HepG2 (cell line): ENCODE results near the gene SLC5A6.

ENCODE experiments used
- ARHGAP35 ChIP-seq: sonication (generic); formaldehyde crosslinking; IDR thresholded peaks from 2 replicates; pipeline ENCODE4 v1.9.0; 2022; ENCODE audit warnings: mild to moderate bottlenecking, inconsistent platforms, moderate library complexity, missing genetic modification reagents, borderline replicate concordance
- FOXK1 ChIP-seq: sonication (generic); formaldehyde crosslinking; IDR thresholded peaks from 2 replicates; pipeline ENCODE4 v1.4.0; 2020; ENCODE audit warnings: low read depth, missing genetic modification reagents, borderline replicate concordance
- PAXIP1 ChIP-seq: sonication (generic); formaldehyde crosslinking; conservative IDR thresholded peaks from 2 replicates; pipeline ENCODE4 v1.4.0; 2020; ENCODE audit warnings: mild to moderate bottlenecking, missing genetic modification reagents, moderate library complexity
- RXRB ChIP-seq: IDR thresholded peaks from 2 replicates; pipeline ENCODE4 v1.6.1; 2016; ENCODE audit warnings: borderline replicate concordance, missing genetic modification reagents, missing compliant biosample characterization
- TCF7 ChIP-seq: sonication (generic); IDR thresholded peaks from 2 replicates; pipeline ENCODE4 v1.6.1; 2016; ENCODE audit warnings: antibody characterized with exemption, low read depth
- ZC3H13 ChIP-seq: sonication (generic); formaldehyde crosslinking; IDR thresholded peaks from 2 replicates; pipeline ENCODE4 v1.8.1; 2023; ENCODE audit warnings: mild to moderate bottlenecking, missing genetic modification reagents, moderate library complexity
- ZNF256 ChIP-seq: sonication (generic); formaldehyde crosslinking; conservative IDR thresholded peaks from 2 replicates; pipeline ENCODE4 v1.4.0; 2020; ENCODE audit warnings: missing genetic modification reagents
- ZNF282 ChIP-seq: fragments of 450-650 bp; IDR thresholded peaks from 2 replicates; pipeline ENCODE4 v1.6.1; 2018; ENCODE audit not compliant: partially characterized antibody
- ZNF761 ChIP-seq: sonication (generic); formaldehyde crosslinking; conservative IDR thresholded peaks from 2 replicates; pipeline ENCODE4 v1.4.0; 2020; ENCODE audit warnings: mild to moderate bottlenecking, missing genetic modification reagents
- TF ChIP-seq, protein P1 (sequence below): sonication (generic); formaldehyde crosslinking; IDR thresholded peaks from 2 replicates; pipeline ENCODE4 v1.4.0; 2020; ENCODE audit warnings: mild to moderate bottlenecking, missing genetic modification reagents
- TF ChIP-seq, protein P2 (sequence below): sonication (generic); formaldehyde crosslinking; IDR thresholded peaks from 2 replicates; pipeline ENCODE4 v1.5.0; 2020; ENCODE audit warnings: mild to moderate bottlenecking, missing genetic modification reagents, moderate library complexity
- TF ChIP-seq, protein P3 (sequence below): sonication (generic); formaldehyde crosslinking; IDR thresholded peaks from 2 replicates; pipeline ENCODE4 v1.4.0; 2020; ENCODE audit warnings: mild to moderate bottlenecking, missing genetic modification reagents

DNA sequence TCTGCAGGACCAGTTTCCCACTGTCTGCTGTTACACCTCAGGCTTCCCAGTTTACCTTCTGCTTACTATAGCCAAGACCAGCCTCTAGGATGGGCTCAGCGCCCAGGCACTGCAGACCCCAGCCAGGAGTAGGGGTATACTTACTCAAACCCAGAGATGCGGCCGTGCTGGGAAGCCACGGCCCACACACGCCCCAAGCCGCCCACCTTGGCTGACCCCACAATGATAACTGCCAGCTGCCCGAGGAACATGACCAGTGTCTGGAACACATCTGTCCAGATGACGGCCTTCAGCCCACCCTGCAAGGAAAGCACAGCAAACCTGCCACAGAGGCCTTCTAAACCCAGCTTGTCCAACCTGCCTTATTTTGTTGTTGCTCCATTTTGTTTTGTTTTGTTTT is 6.9 kb downstream of the SLC5A6 start:
- TF ChIP-seq, protein P1, sequence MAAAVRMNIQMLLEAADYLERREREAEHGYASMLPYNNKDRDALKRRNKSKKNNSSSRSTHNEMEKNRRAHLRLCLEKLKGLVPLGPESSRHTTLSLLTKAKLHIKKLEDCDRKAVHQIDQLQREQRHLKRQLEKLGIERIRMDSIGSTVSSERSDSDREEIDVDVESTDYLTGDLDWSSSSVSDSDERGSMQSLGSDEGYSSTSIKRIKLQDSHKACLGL, result no peak
- TF ChIP-seq ZNF256 (CRISPR knock-in tag), result no peak
- TF ChIP-seq PAXIP1, result no peak
- no peak for TF ChIP-seq FOXK1 (CRISPR knock-in tag)
- TF ChIP-seq, protein P2, sequence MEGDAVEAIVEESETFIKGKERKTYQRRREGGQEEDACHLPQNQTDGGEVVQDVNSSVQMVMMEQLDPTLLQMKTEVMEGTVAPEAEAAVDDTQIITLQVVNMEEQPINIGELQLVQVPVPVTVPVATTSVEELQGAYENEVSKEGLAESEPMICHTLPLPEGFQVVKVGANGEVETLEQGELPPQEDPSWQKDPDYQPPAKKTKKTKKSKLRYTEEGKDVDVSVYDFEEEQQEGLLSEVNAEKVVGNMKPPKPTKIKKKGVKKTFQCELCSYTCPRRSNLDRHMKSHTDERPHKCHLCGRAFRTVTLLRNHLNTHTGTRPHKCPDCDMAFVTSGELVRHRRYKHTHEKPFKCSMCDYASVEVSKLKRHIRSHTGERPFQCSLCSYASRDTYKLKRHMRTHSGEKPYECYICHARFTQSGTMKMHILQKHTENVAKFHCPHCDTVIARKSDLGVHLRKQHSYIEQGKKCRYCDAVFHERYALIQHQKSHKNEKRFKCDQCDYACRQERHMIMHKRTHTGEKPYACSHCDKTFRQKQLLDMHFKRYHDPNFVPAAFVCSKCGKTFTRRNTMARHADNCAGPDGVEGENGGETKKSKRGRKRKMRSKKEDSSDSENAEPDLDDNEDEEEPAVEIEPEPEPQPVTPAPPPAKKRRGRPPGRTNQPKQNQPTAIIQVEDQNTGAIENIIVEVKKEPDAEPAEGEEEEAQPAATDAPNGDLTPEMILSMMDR (CRISPR knock-in tag), result no peak
- TF ChIP-seq RXRB, result no peak
- TF ChIP-seq TCF7, result no peak
- TF ChIP-seq ZNF761 (CRISPR knock-in tag), result no peak
- no peak for TF ChIP-seq ZC3H13 (CRISPR knock-in tag)
- TF ChIP-seq ZNF282, result no peak
- TF ChIP-seq, protein P3, sequence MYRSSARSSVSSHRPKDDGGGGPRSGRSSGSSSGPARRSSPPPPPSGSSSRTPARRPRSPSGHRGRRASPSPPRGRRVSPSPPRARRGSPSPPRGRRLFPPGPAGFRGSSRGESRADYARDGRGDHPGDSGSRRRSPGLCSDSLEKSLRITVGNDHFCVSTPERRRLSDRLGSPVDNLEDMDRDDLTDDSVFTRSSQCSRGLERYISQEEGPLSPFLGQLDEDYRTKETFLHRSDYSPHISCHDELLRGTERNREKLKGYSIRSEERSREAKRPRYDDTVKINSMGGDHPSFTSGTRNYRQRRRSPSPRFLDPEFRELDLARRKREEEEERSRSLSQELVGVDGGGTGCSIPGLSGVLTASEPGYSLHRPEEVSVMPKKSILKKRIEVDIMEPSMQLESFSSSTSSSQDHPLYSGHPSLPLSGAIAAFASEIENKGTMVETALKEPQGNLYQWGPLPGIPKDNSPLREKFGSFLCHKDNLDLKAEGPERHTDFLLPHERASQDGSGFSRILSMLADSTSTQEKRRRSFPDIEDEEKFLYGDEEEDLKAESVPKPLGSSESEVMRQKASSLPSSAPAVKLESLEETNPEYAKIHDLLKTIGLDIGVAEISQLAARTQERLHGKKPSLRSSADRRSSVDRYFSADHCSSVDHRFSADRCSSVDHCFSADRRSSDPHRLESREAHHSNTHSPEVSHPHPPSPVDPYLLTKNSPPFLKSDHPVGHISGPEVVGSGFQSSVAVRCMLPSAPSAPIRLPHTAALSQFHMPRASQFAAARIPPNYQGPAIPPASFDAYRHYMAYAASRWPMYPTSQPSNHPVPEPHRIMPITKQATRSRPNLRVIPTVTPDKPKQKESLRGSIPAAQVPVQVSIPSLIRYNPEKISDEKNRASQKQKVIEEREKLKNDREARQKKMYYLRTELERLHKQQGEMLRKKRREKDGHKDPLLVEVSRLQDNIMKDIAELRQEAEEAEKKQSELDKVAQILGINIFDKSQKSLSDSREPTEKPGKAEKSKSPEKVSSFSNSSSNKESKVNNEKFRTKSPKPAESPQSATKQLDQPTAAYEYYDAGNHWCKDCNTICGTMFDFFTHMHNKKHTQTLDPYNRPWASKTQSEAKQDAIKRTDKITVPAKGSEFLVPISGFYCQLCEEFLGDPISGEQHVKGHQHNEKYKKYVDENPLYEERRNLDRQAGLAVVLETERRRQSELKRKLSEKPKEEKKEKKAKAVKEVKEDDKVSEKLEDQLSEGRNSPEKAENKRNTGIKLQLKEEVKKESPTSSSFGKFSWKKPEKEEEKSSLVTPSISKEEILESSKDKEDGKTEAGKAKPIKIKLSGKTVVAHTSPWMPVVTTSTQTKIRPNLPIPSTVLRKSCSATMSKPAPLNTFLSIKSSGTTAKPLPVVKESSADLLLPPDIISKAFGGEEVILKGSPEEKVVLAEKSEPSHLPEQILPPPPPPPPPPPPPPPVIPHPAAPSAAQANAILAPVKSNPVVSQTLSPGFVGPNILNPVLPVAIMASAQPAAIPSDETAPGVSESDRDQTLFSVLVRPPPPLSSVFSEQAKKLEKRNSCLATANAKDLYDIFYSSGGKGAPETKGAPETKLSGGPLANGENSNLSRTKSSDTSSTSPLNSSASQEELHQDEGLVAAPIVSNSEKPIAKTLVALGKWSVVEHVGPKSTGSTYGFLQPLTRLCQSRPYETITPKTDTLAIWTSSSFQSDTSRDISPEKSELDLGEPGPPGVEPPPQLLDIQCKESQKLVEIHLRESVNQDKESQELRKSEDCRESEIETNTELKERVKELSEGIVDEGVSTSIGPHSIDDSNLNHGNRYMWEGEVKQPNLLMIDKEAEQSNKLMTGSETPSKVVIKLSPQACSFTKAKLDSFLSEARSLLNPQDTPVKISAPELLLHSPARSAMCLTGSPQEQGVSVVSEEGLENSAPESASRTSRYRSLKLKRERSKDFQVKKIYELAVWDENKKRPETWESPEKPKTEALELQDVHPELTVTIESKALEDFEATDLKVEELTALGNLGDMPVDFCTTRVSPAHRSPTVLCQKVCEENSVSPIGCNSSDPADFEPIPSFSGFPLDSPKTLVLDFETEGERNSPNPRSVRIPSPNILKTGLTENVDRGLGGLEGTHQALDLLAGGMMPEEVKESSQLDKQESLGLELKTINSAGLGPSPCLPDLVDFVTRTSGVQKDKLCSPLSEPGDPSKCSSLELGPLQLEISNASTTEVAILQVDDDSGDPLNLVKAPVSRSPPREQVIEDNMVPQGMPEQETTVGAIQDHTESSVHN, result no peak
- no peak for TF ChIP-seq ARHGAP35
